Adrenal gland (tissue), 5 donors: ENCODE measurements around the gene SCN3B.

ENCODE experiments used
- POLR2A ChIP-seq, 2 donors: fragments of 450-650 bp; IDR thresholded peaks; one replicate each; pipeline ENCODE4 v1.6.1; 2017; ENCODE audit warnings: antibody characterized with exemption in 2 of 2, mild to moderate bottlenecking in 2 of 2, moderate library complexity in 1 of 2
- TF ChIP-seq, protein P1 (sequence below), 6 experiments: fragments of 450-650 bp in 4 of 6; fragments of 200-600 bp in 2 of 6; sonication (generic) in 1 of 6; IDR thresholded peaks; 1 replicate in 5 of 6; 2 replicates in 1 of 6; pipeline versions ENCODE4 v1.5.1 to v1.8.0; 2016 to 2021; ENCODE audit warnings: antibody characterized with exemption in 6 of 6, mild to moderate bottlenecking in 2 of 6, moderate library complexity in 1 of 6
- donor health status: DM: no; HTN: no; CAD: no.

DNA sequence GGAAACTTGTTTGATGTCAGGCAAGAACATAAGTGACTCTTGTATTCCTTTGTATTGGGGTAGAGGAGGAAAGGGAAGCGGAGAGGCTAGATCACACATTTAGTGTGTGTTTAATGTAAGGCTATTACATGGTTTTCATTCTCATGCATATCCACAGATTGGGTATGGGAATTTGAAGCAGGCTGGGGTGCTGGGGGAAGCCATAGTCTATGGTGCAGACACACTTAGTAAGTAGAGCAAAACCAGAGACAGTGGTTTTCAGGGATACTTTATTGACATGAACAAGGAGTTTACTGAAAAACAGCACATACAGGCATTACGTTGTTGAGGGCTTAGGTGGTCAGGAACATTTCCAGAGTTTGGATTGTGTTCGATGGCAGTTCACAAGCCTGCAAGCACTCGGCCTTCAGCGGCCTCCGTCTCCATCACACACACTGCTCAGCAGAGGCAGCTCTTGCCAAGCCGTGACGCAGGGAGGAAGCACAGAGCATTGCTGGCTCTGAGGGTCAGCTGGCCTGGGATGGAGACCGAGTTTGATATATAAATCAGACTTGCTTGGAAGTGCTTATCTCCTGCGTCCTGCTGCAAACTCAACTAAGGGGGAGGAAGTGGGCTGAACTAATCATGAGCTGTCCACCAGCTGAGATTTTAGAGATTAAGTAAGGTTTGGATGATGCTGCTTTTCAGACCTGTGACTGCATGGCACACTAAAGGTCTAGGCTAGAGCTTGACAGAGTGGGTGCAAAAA lies 25.3 kb downstream of the SCN3B start:
- TF ChIP-seq, protein P1, sequence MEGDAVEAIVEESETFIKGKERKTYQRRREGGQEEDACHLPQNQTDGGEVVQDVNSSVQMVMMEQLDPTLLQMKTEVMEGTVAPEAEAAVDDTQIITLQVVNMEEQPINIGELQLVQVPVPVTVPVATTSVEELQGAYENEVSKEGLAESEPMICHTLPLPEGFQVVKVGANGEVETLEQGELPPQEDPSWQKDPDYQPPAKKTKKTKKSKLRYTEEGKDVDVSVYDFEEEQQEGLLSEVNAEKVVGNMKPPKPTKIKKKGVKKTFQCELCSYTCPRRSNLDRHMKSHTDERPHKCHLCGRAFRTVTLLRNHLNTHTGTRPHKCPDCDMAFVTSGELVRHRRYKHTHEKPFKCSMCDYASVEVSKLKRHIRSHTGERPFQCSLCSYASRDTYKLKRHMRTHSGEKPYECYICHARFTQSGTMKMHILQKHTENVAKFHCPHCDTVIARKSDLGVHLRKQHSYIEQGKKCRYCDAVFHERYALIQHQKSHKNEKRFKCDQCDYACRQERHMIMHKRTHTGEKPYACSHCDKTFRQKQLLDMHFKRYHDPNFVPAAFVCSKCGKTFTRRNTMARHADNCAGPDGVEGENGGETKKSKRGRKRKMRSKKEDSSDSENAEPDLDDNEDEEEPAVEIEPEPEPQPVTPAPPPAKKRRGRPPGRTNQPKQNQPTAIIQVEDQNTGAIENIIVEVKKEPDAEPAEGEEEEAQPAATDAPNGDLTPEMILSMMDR (IDR thresholded peaks at IDR 0.05) = no peak
- peak in 1 of 2 donors; percentile 39 for TF ChIP-seq POLR2A (IDR thresholded peaks at IDR 0.05)
